ENCODE data around the gene RAPGEF6. TPM values are rescaled to one million over a fixed set of nuclear protein-coding genes. Genes with fewer than 3 reads are reported as not detected.
A peak's percentile ranks its signal among the peaks of the same experiment; 100 is the strongest.

Gene RAPGEF6
- total RNA-seq, 6 experiments from 2014 or later: 7.3 to 12.0 (median 10.2) TPM

- Mint-ChIP-seq H3K27ac (no peak overlapping the region), H3K4me1 (ENCODE audit: low read depth) (peaks cover 30% of the 10 kb centered on the region), H3K4me3 (no peak overlapping the region), H3K36me3 (ENCODE audit: low read depth) (peaks cover 7% of the 10 kb centered on the region; the same call in 1 of the 2 replicates), H3K9me3 (no peaks in the 10 kb centered on the region), H3K27me3 (ENCODE audit: insufficient read depth) (no peaks in the 10 kb centered on the region)
- no peak for DNase-seq
- TF ChIP-seq, protein P1, sequence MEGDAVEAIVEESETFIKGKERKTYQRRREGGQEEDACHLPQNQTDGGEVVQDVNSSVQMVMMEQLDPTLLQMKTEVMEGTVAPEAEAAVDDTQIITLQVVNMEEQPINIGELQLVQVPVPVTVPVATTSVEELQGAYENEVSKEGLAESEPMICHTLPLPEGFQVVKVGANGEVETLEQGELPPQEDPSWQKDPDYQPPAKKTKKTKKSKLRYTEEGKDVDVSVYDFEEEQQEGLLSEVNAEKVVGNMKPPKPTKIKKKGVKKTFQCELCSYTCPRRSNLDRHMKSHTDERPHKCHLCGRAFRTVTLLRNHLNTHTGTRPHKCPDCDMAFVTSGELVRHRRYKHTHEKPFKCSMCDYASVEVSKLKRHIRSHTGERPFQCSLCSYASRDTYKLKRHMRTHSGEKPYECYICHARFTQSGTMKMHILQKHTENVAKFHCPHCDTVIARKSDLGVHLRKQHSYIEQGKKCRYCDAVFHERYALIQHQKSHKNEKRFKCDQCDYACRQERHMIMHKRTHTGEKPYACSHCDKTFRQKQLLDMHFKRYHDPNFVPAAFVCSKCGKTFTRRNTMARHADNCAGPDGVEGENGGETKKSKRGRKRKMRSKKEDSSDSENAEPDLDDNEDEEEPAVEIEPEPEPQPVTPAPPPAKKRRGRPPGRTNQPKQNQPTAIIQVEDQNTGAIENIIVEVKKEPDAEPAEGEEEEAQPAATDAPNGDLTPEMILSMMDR (IDR thresholded peaks at IDR 0.05): no peak
Observed at GRCh38 chr5:131530706-131531331, 104.2 kb downstream of the RAPGEF6 start.

DNA sequence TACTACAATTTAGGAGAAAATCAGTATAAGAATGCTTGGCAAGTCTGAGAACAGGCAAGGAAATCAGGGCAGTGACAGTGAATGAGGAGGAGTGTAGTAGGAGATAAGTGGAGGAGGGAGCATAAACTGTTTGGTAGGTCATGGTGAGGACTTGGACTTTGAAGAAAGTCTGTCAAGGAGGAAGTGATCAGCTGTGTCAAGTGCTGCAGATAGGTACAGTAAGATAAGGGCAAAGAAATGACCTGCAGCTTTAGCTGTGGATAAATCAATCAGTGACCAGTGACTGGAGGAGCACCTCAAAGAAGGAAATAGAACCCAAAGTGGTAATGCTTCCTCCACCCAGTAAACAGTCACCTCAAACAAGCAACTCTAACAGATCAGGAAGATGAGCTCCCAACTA is 106.3 kb downstream of the RAPGEF6 start:
- H3K27ac Mint-ChIP-seq: no peak overlapping the region; the same call in 1 of the 2 replicates
- peaks cover 7% of the 10 kb centered on the region; the same call in 1 of the 2 replicates for H3K36me3 Mint-ChIP-seq (ENCODE audit: low read depth)
- H3K4me1 Mint-ChIP-seq (ENCODE audit: low read depth): peaks cover 28% of the 10 kb centered on the region
- TF ChIP-seq, protein P1 (IDR thresholded peaks at IDR 0.05): no peak
- DNase-seq: no peak
- no peaks in the 10 kb centered on the region for H3K27me3 Mint-ChIP-seq (ENCODE audit: insufficient read depth)
- H3K4me3 Mint-ChIP-seq: no peak overlapping the region
- H3K9me3 Mint-ChIP-seq: no peaks in the 10 kb centered on the region

DNA sequence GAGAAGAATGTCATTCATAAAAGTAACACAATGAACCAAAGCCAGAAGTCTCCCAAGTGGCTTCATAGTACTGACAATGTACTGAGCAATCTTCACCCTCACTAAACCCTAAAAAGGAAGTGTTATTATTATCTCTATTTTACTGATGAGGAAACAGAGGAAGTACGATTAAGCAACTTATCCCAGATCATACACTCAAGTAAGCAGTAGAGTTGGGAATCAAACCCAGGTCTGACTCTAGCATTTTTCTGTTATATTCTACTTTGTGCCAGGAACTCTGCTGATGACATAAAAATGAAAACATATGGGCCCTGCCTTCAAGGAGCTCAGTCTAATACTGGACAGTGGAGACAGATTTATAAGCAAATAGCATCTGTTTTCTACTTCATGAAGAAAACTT is 109.2 kb downstream of the RAPGEF6 start:
- no peak overlapping the region for H3K4me3 Mint-ChIP-seq
- peak overlapping the region; percentile 4; the same call in 1 of the 2 replicates for H3K27ac Mint-ChIP-seq
- H3K4me1 Mint-ChIP-seq (ENCODE audit: low read depth): peaks cover 54% of the 10 kb centered on the region
- no peaks in the 10 kb centered on the region for H3K27me3 Mint-ChIP-seq (ENCODE audit: insufficient read depth)
- no peaks in the 10 kb centered on the region for H3K9me3 Mint-ChIP-seq
- TF ChIP-seq, protein P1 (IDR thresholded peaks at IDR 0.05): no peak
- no peak for DNase-seq
- H3K36me3 Mint-ChIP-seq (ENCODE audit: low read depth): peaks cover 7% of the 10 kb centered on the region; the same call in 1 of the 2 replicates

GRCh38 chr5:131524431-131524830 is 110.6 kb downstream of the RAPGEF6 start:
- H3K27me3 Mint-ChIP-seq (ENCODE audit: insufficient read depth): no peaks in the 10 kb centered on the region
- TF ChIP-seq, protein P1 (IDR thresholded peaks at IDR 0.05): no peak
- H3K4me3 Mint-ChIP-seq: no peak overlapping the region
- peaks cover 56% of the 10 kb centered on the region for H3K4me1 Mint-ChIP-seq (ENCODE audit: low read depth)
- DNase-seq: no peak
- H3K9me3 Mint-ChIP-seq: no peaks in the 10 kb centered on the region
- H3K27ac Mint-ChIP-seq: no peak overlapping the region
- H3K36me3 Mint-ChIP-seq (ENCODE audit: low read depth): peaks cover 13% of the 10 kb centered on the region; the same call in 1 of the 2 replicates

DNA sequence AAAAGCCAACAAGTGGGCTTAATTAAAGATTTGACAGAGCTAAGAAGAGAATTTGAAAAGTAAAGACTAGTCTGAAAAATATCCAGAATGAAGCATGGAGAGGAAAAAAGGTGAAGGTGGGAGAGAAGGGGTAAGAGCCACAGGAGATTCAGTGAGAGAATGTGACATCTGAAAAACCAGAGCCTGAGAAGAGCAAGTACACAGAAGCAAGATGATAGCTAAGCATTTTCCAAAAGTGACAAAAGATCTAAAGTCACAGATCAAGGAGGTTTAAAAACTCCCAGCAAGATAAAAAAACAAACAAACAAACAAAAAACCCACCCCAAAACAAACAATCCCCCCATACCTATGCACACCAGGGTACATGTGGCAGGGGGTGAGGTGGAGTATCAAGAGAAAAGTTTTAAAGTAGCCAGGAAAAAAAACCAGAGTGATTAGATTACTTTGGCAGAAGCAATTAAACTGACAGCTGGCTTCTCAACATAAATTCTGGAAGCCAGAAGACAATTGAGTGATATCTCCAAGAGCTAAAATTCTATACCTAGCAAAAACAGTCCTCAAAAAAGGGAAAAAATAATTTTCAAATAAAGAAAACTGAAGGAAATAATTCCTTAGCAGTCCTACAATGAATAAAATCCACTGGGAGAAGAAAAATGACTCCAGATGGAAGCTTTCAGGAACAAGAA is 111.4 kb downstream of the RAPGEF6 start:
- peaks cover 12% of the 10 kb centered on the region; the same call in 1 of the 2 replicates for H3K36me3 Mint-ChIP-seq (ENCODE audit: low read depth)
- peak overlapping the region; percentile 15; the same call in 1 of the 2 replicates for H3K27ac Mint-ChIP-seq
- H3K4me3 Mint-ChIP-seq: no peak overlapping the region
- TF ChIP-seq, protein P1 (IDR thresholded peaks at IDR 0.05): no peak
- no peaks in the 10 kb centered on the region for H3K27me3 Mint-ChIP-seq (ENCODE audit: insufficient read depth)
- no peak for DNase-seq
- no peaks in the 10 kb centered on the region for H3K9me3 Mint-ChIP-seq
- peaks cover 53% of the 10 kb centered on the region for H3K4me1 Mint-ChIP-seq (ENCODE audit: low read depth)

Data from HFFc6 (cell line).